Ishikawa (cell line): Measurements from ENCODE around the gene KIZ.

Experiments used
- CEBPB ChIP-seq: IDR thresholded peaks from 2 replicates; pipeline ENCODE4 v1.6.1; 2012
- CREB1 ChIP-seq: IDR thresholded peaks from 2 replicates; pipeline ENCODE4 v1.6.1; 2012; ENCODE audit warnings: low read depth
- EGR1 ChIP-seq: IDR thresholded peaks from 2 replicates; pipeline ENCODE4 v1.6.1; 2012
- EP300 ChIP-seq: IDR thresholded peaks from 2 replicates; pipeline ENCODE4 v1.6.1; 2012; ENCODE audit warnings: borderline replicate concordance
- FOXM1 ChIP-seq: IDR thresholded peaks from 2 replicates; pipeline ENCODE4 v1.6.1; 2012; ENCODE audit warnings: low read depth, borderline replicate concordance
- MAX ChIP-seq: IDR thresholded peaks from 2 replicates; pipeline ENCODE4 v1.6.1; 2012
- NFIC ChIP-seq: IDR thresholded peaks from 2 replicates; pipeline ENCODE4 v1.6.1; 2012
- REST ChIP-seq: IDR thresholded peaks from 2 replicates; pipeline ENCODE4 v1.6.1; 2012; ENCODE audit warnings: low read depth, mild to moderate bottlenecking
- TAF1 ChIP-seq: IDR thresholded peaks from 2 replicates; pipeline ENCODE4 v1.6.1; 2012; ENCODE audit warnings: low read depth, mild to moderate bottlenecking
- TCF12 ChIP-seq: IDR thresholded peaks from 2 replicates; pipeline ENCODE4 v1.6.1; 2012; ENCODE audit warnings: low read depth
- ZBTB7A ChIP-seq: IDR thresholded peaks from 2 replicates; pipeline ENCODE4 v1.6.1; 2012; ENCODE audit warnings: low read depth
- TF ChIP-seq, protein P1 (sequence below): IDR thresholded peaks from 2 replicates; pipeline ENCODE4 v1.6.1; 2012

- TF ChIP-seq REST: no peak
- TF ChIP-seq, protein P1, sequence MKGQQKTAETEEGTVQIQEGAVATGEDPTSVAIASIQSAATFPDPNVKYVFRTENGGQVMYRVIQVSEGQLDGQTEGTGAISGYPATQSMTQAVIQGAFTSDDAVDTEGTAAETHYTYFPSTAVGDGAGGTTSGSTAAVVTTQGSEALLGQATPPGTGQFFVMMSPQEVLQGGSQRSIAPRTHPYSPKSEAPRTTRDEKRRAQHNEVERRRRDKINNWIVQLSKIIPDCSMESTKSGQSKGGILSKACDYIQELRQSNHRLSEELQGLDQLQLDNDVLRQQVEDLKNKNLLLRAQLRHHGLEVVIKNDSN: no peak
- TF ChIP-seq CREB1: no peak
- no peak for TF ChIP-seq MAX
- no peak for TF ChIP-seq EP300
- TF ChIP-seq CEBPB: no peak
- TF ChIP-seq TCF12: no peak
- TF ChIP-seq NFIC: no peak
- TF ChIP-seq FOXM1: no peak
- TF ChIP-seq ZBTB7A: no peak
- no peak for TF ChIP-seq TAF1
- TF ChIP-seq EGR1: no peak
Measured at GRCh38 chr20:21189761-21190523, 64.1 kb downstream of the KIZ start.
